ENCODE results near the gene NUFIP2.
"Not testable (repeated sequence)": the region's sequence is repeated elsewhere in the genome, so short reads cannot be mapped to it uniquely, and the experiment has no call there.

Gene NUFIP2

DNA sequence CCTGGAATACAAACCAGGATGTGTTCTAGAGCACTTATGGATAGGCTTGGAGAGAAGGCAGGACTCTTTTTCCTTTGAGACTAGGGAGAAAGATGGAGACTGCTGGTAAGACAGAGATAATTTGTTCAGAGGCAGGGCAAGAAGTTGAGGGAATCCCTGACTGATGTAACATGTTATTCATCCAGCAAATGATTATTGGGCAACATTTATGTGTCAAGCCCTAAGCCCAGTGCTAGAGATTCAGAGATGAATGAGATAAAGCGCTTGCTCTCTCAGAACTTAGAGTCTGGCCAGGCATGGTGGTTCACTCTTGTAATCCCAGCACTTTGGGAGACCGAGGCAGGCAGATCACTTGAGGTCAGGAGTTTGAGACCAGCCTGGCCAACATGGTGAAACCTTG, 47.8 kb upstream of the NUFIP2 start:
- TF ChIP-seq ESRRG (CRISPR knock-in tag; IDR thresholded peaks at IDR 0.05) (no peak), ZFP3 (CRISPR knock-in tag; IDR thresholded peaks at IDR 0.05) (no peak), RARB (CRISPR knock-in tag; IDR thresholded peaks at IDR 0.05) (no peak), OSR1 (CRISPR knock-in tag; IDR thresholded peaks at IDR 0.05) (no peak), BACH2 (CRISPR knock-in tag; IDR thresholded peaks at IDR 0.05; ENCODE audit: borderline replicate concordance) (no peak), CSDC2 (CRISPR knock-in tag; IDR thresholded peaks at IDR 0.05) (no peak), TCF4 (CRISPR knock-in tag; IDR thresholded peaks at IDR 0.05; ENCODE audit: borderline replicate concordance) (no peak), SNAI2 (CRISPR knock-in tag; IDR thresholded peaks at IDR 0.05) (no peak), ZNF70 (CRISPR knock-in tag; IDR thresholded peaks at IDR 0.05) (no peak), TOX (CRISPR knock-in tag; IDR thresholded peaks at IDR 0.05; ENCODE audit: borderline replicate concordance) (no peak), GLIS3 (CRISPR knock-in tag; IDR thresholded peaks at IDR 0.05) (no peak), ARNTL (CRISPR knock-in tag; IDR thresholded peaks at IDR 0.05; ENCODE audit: borderline replicate concordance, low read depth) (no peak), ISL1 (CRISPR knock-in tag; IDR thresholded peaks at IDR 0.05) (no peak), ZNF8 (CRISPR knock-in tag; IDR thresholded peaks at IDR 0.05) (no peak), ZFP30 (CRISPR knock-in tag; IDR thresholded peaks at IDR 0.05) (no peak), ZC3H10 (CRISPR knock-in tag; IDR thresholded peaks at IDR 0.05) (no peak), ZNF565 (CRISPR knock-in tag; conservative IDR thresholded peaks at IDR 0.05; ENCODE audit: low read depth) (no peak)
- TF ChIP-seq, protein P1, sequence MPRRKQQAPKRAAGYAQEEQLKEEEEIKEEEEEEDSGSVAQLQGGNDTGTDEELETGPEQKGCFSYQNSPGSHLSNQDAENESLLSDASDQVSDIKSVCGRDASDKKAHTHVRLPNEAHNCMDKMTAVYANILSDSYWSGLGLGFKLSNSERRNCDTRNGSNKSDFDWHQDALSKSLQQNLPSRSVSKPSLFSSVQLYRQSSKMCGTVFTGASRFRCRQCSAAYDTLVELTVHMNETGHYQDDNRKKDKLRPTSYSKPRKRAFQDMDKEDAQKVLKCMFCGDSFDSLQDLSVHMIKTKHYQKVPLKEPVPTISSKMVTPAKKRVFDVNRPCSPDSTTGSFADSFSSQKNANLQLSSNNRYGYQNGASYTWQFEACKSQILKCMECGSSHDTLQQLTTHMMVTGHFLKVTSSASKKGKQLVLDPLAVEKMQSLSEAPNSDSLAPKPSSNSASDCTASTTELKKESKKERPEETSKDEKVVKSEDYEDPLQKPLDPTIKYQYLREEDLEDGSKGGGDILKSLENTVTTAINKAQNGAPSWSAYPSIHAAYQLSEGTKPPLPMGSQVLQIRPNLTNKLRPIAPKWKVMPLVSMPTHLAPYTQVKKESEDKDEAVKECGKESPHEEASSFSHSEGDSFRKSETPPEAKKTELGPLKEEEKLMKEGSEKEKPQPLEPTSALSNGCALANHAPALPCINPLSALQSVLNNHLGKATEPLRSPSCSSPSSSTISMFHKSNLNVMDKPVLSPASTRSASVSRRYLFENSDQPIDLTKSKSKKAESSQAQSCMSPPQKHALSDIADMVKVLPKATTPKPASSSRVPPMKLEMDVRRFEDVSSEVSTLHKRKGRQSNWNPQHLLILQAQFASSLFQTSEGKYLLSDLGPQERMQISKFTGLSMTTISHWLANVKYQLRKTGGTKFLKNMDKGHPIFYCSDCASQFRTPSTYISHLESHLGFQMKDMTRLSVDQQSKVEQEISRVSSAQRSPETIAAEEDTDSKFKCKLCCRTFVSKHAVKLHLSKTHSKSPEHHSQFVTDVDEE (CRISPR knock-in tag; IDR thresholded peaks at IDR 0.05), result no peak
- TF ChIP-seq, protein P2, sequence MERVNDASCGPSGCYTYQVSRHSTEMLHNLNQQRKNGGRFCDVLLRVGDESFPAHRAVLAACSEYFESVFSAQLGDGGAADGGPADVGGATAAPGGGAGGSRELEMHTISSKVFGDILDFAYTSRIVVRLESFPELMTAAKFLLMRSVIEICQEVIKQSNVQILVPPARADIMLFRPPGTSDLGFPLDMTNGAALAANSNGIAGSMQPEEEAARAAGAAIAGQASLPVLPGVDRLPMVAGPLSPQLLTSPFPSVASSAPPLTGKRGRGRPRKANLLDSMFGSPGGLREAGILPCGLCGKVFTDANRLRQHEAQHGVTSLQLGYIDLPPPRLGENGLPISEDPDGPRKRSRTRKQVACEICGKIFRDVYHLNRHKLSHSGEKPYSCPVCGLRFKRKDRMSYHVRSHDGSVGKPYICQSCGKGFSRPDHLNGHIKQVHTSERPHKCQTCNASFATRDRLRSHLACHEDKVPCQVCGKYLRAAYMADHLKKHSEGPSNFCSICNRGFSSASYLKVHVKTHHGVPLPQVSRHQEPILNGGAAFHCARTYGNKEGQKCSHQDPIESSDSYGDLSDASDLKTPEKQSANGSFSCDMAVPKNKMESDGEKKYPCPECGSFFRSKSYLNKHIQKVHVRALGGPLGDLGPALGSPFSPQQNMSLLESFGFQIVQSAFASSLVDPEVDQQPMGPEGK (CRISPR knock-in tag; IDR thresholded peaks at IDR 0.05; ENCODE audit: borderline replicate concordance), result no peak
- TF ChIP-seq, protein P3, sequence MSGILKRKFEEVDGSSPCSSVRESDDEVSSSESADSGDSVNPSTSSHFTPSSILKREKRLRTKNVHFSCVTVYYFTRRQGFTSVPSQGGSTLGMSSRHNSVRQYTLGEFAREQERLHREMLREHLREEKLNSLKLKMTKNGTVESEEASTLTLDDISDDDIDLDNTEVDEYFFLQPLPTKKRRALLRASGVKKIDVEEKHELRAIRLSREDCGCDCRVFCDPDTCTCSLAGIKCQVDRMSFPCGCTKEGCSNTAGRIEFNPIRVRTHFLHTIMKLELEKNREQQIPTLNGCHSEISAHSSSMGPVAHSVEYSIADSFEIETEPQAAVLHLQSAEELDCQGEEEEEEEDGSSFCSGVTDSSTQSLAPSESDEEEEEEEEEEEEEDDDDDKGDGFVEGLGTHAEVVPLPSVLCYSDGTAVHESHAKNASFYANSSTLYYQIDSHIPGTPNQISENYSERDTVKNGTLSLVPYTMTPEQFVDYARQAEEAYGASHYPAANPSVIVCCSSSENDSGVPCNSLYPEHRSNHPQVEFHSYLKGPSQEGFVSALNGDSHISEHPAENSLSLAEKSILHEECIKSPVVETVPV (CRISPR knock-in tag; IDR thresholded peaks at IDR 0.05), result no peak
- no peak for ATAC-seq

DNA sequence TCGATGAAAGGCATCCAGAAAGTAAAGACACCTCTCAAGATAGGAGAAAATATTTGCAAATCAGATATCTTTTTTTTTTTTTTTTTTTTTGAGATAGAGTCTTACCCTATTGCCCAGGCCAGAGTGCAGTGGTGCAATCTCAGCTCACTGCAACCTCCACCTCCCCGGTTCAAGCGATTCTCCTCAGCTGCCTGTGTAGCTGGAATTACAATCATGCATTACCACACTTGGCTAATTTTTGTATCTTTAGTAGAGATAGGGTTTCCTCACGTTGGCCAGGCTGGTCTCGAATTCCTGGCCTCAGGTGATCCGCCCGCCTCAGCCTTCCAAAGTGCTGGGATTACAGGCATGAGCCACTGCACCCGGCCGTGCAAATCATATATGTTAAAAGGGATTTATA, 45.1 kb upstream of the NUFIP2 start:
- ATAC-seq, result not testable (repeated sequence)

DNA sequence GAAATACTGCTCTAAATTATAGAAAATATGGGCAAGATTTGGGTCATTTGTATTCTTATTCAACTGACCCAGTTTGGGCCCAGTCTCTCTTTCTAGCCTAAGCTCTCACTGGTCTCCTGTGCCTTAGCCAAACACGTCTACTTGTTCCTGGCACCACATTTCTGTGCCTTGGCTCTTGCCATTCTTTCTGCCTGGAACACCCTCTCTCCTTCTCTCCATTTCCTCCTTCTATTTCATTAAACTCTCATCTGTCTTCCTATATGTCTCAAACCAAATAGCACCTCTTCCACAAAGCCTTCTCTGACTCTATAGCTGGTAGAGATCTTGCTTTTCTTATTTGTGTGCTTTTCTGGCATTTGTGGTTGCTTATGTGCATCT, 37.7 kb upstream of the NUFIP2 start:
- no peak for ATAC-seq
- TF ChIP-seq, protein P1 (CRISPR knock-in tag; IDR thresholded peaks at IDR 0.05), result no peak
- TF ChIP-seq BACH2 (CRISPR knock-in tag; IDR thresholded peaks at IDR 0.05; ENCODE audit: borderline replicate concordance), result no peak
- no peak for TF ChIP-seq RARB (CRISPR knock-in tag; IDR thresholded peaks at IDR 0.05)
- no peak for TF ChIP-seq ESRRG (CRISPR knock-in tag; IDR thresholded peaks at IDR 0.05)
- no peak for TF ChIP-seq TOX (CRISPR knock-in tag; IDR thresholded peaks at IDR 0.05; ENCODE audit: borderline replicate concordance)
- no peak for TF ChIP-seq SNAI2 (CRISPR knock-in tag; IDR thresholded peaks at IDR 0.05)
- no peak for TF ChIP-seq ZC3H10 (CRISPR knock-in tag; IDR thresholded peaks at IDR 0.05)
- no peak for TF ChIP-seq ISL1 (CRISPR knock-in tag; IDR thresholded peaks at IDR 0.05)
- no peak for TF ChIP-seq ZNF70 (CRISPR knock-in tag; IDR thresholded peaks at IDR 0.05)
- no peak for TF ChIP-seq ZFP30 (CRISPR knock-in tag; IDR thresholded peaks at IDR 0.05)

Data from SK-N-SH treated with all-trans-retinoic acid at 6 μM for 48 hours (cell line).